Measurements from ENCODE around the gene NFKBIB. TPM values are rescaled to one million over a fixed set of nuclear protein-coding genes. Genes with fewer than 3 reads are reported as not detected.

Gene NFKBIB
- polyA plus RNA-seq, 1 donor (not counting 4 experiments of a cell fraction or from before 2014, with no cell fraction given): 12.3 TPM

GRCh38 chr19:38917516-38917915 lies 17.7 kb downstream of the NFKBIB start:
- no peaks in the 10 kb centered on the region for H3K27me3 ChIP-seq (ENCODE audit: control insufficient read depth, extremely low read depth, insufficient read depth, low read length)
- dilution Hi-C loops (cut with MboI; ENCODE audit: extremely low pct_ligation_motif_present, low sequenced_read_pairs): no loop called here
- H3K79me2 ChIP-seq (ENCODE audit: control insufficient read depth, insufficient read depth, low read length): no peaks in the 10 kb centered on the region
- peaks cover 8% of the 10 kb centered on the region in 2 experiments for H3K36me3 ChIP-seq (ENCODE audit: control insufficient read depth in 2 of 2, extremely low read depth in 1 of 2, insufficient read depth in 2 of 2, low read length in 2 of 2)
- no peaks in the 10 kb centered on the region for H3K4me1 ChIP-seq (ENCODE audit: control insufficient read depth, extremely low read depth, insufficient read depth, low read length)
- H3K9ac ChIP-seq (ENCODE audit: control insufficient read depth, extremely low read depth, insufficient read depth, low read length): no peak overlapping the region
- no peaks in the 10 kb centered on the region for H3K9me1 ChIP-seq (ENCODE audit: control insufficient read depth, extremely low read depth, insufficient read depth, low read length)
- H3K4me3 ChIP-seq (ENCODE audit: control insufficient read depth in 2 of 3, extremely low read depth in 1 of 3, insufficient read depth in 2 of 3, low read depth in 1 of 3, low read length in 3 of 3): no peak overlapping the region
- FAIRE-seq (no peak), DNase-seq (ENCODE audit: low read depth, low spot score) (no peak)
- no peak overlapping the region for H2AFZ ChIP-seq (ENCODE audit: control insufficient read depth, low read length)
- H3K9me3 ChIP-seq (ENCODE audit: control insufficient read depth, low read depth, low read length): no peaks in the 10 kb centered on the region
- TF ChIP-seq EZH2 (IDR thresholded peaks at IDR 0.05; ENCODE audit: low read length): no peak
- TF ChIP-seq CTCF (optimal IDR thresholded peaks at IDR 0.05 in 1 of 3, IDR thresholded peaks at IDR 0.05 in 1 of 3, conservative IDR thresholded peaks at IDR 0.05 in 1 of 3; ENCODE audit: extremely low read depth in 1 of 3, insufficient read depth in 2 of 3, low read length in 3 of 3): no peak
- no peak overlapping the region for H3K4me2 ChIP-seq (ENCODE audit: control insufficient read depth, extremely low read depth, insufficient read depth, low read depth, low read length)
- H3K27ac ChIP-seq (ENCODE audit: control insufficient read depth, insufficient read depth, low read length): no peak overlapping the region
- H4K20me1 ChIP-seq (ENCODE audit: control insufficient read depth, extremely low read depth, insufficient read depth, low read length): no peaks in the 10 kb centered on the region

DNA sequence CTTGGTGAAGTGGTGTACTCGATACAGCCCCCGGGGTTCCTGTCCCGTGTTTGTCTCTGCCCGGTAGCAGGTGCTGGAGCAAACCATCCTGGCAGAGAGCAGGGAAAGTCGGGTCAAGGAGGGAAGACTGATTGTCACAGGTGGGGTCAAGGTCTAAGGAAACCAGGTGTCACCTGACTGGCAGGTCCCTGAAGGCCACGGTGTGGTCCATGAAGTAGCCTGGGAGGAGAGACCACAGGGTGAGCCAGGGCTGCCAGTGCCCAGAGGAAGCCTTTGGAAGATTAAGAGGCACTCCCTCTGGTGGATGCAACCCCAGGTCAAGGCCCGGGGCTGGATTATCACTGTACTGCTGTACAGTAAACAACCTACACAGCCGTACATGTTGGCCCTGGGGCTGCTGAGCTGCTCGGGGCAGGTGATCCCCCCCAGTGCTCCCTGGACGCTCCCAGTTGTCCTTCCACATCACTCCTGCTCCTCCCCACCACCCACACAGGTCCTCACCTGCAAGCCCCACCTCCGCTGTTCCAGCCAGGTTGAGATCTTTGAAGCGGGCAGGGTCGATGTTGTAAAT lies 18.2 kb downstream of the NFKBIB start:
- peak; percentile 15 to 41 (median 36) for TF ChIP-seq CTCF (optimal IDR thresholded peaks at IDR 0.05 in 1 of 3, IDR thresholded peaks at IDR 0.05 in 1 of 3, conservative IDR thresholded peaks at IDR 0.05 in 1 of 3; ENCODE audit: extremely low read depth in 1 of 3, insufficient read depth in 2 of 3, low read length in 3 of 3)
- no peak for TF ChIP-seq EZH2 (IDR thresholded peaks at IDR 0.05; ENCODE audit: low read length)
- H3K9me3 ChIP-seq (ENCODE audit: control insufficient read depth, low read depth, low read length): no peaks in the 10 kb centered on the region
- H3K9ac ChIP-seq (ENCODE audit: control insufficient read depth, extremely low read depth, insufficient read depth, low read length): no peak overlapping the region
- no peak for DNase-seq (ENCODE audit: low read depth, low spot score)
- no peak for FAIRE-seq
- H3K4me3 ChIP-seq (ENCODE audit: control insufficient read depth in 2 of 3, extremely low read depth in 1 of 3, insufficient read depth in 2 of 3, low read depth in 1 of 3, low read length in 3 of 3): no peak overlapping the region
- dilution Hi-C loops (cut with MboI; ENCODE audit: extremely low pct_ligation_motif_present, low sequenced_read_pairs): no loop called here
- H3K9me1 ChIP-seq (ENCODE audit: control insufficient read depth, extremely low read depth, insufficient read depth, low read length): no peaks in the 10 kb centered on the region
- H4K20me1 ChIP-seq (ENCODE audit: control insufficient read depth, extremely low read depth, insufficient read depth, low read length): no peaks in the 10 kb centered on the region
- H3K4me2 ChIP-seq (ENCODE audit: control insufficient read depth, extremely low read depth, insufficient read depth, low read depth, low read length): no peak overlapping the region
- no peak overlapping the region for H2AFZ ChIP-seq (ENCODE audit: control insufficient read depth, low read length)
- H3K79me2 ChIP-seq (ENCODE audit: control insufficient read depth, insufficient read depth, low read length): no peaks in the 10 kb centered on the region
- H3K27me3 ChIP-seq (ENCODE audit: control insufficient read depth, extremely low read depth, insufficient read depth, low read length): no peaks in the 10 kb centered on the region
- H3K27ac ChIP-seq (ENCODE audit: control insufficient read depth, insufficient read depth, low read length): no peak overlapping the region
- H3K36me3 ChIP-seq (ENCODE audit: control insufficient read depth in 2 of 2, extremely low read depth in 1 of 2, insufficient read depth in 2 of 2, low read length in 2 of 2): peaks cover 8% of the 10 kb centered on the region in 2 experiments
- H3K4me1 ChIP-seq (ENCODE audit: control insufficient read depth, extremely low read depth, insufficient read depth, low read length): no peaks in the 10 kb centered on the region

Data from keratinocyte (primary cell).